Stimulated activated naive CD8-positive, alpha-beta T cell treated with anti-CD3 and anti-CD28 coated beads, Interleukin-15, Interleukin-2, amounts not matched to agents 100 ng/mL and 50 ng/mL, for 24 hours (primary cell): ENCODE measurements around the gene ARID5B.
A peak's percentile ranks its signal among the peaks of the same experiment; 100 is the strongest.
"Not testable (repeated sequence)": the region's sequence is repeated elsewhere in the genome, so short reads cannot be mapped to it uniquely, and the experiment has no call there.

Experiments
- H3K27ac Mint-ChIP-seq: one replicate; pipeline ENCODE4 v1.8.0; 2021; ENCODE audit warnings: mild to moderate bottlenecking, mixed read lengths
- H3K27me3 Mint-ChIP-seq: one replicate; pipeline ENCODE4 v1.8.0; 2021; ENCODE audit warnings: mixed read lengths
- H3K36me3 Mint-ChIP-seq: one replicate; pipeline ENCODE4 v1.8.0; 2021; ENCODE audit warnings: low read depth, mixed read lengths
- H3K4me1 Mint-ChIP-seq: one replicate; pipeline ENCODE4 v1.8.0; 2021; ENCODE audit warnings: low read depth, mixed read lengths
- H3K4me3 Mint-ChIP-seq: one replicate; pipeline ENCODE4 v1.8.0; 2021; ENCODE audit warnings: mild to moderate bottlenecking, mixed read lengths
- H3K9me3 Mint-ChIP-seq: one replicate; pipeline ENCODE4 v1.8.0; 2021; ENCODE audit warnings: mixed read lengths

ARID5B gene

DNA sequence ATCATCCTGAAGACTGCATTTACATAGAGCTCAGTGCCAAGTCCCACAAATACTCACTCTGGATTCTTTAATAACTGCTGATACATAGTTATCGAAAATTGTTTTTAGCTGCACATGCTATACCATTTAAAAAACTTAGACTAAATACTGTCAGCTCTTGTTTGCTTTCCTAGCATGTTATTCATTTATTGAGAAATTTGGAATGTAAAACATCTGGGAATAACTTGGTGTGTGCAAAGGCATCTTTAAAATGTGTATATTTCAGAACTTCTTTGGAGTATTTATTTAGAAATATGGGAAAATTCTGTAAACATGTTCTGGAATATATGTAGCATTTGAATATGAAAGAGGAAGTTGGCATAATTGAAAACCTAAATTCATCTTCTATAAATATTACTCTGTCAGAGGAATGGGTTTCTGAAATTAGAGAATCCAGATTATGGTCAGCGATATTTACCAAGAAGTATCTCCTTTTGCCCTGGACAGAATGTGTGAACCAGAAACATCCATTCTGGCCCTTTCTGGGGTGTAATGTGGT, 119.7 kb downstream of the ARID5B start:
- peaks cover 13% of the 10 kb centered on the region for H3K9me3 Mint-ChIP-seq
- peaks cover 93% of the 10 kb centered on the region for H3K4me1 Mint-ChIP-seq
- peaks cover 62% of the 10 kb centered on the region for H3K36me3 Mint-ChIP-seq
- H3K27ac Mint-ChIP-seq = peak overlapping the region; percentile 74
- H3K4me3 Mint-ChIP-seq = peak overlapping the region; percentile 6
- H3K27me3 Mint-ChIP-seq = no peaks in the 10 kb centered on the region

DNA sequence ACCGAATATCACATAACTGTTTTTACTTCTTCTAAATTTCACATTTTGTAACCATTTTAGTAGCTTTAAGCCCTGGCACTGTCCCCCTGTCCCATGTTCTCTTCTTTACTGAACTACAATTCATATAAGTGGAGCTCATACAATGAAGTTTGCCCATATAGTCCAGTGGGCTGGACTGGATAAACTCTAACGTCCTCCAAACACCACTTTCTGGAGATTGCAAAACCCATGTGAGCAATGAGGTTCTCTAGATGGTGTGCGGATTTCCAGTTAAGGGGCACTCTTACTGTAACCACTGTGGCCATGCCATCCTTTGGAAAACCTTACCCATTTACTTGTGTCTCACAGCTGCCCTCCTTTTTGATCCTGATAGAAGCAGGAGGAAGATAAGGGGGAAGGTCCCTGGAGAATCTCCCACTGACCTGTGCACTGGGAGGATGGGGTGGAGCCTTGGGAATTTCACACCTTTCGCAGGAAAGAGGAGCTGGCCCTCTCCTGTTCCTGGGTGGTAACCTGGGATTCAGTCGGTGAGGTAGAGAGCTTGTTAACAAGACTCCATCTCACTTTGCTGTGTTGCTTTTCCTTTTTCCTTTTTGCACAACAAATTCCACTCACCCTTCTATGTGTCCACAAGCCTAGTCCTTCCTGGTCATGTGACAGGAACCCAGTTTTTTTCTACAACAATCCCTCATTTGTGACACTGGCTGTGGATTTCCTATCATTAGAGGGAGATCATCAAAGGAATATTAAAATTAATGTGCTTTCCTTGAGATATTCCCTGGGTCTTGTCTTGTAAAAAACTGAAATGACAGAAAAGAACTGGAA, 120.7 kb downstream of the ARID5B start:
- H3K4me1 Mint-ChIP-seq = peaks cover 93% of the 10 kb centered on the region
- peaks cover 63% of the 10 kb centered on the region for H3K36me3 Mint-ChIP-seq
- no peaks in the 10 kb centered on the region for H3K27me3 Mint-ChIP-seq
- no peak overlapping the region for H3K4me3 Mint-ChIP-seq
- peak overlapping the region; percentile 78 for H3K27ac Mint-ChIP-seq
- peaks cover 13% of the 10 kb centered on the region for H3K9me3 Mint-ChIP-seq

DNA sequence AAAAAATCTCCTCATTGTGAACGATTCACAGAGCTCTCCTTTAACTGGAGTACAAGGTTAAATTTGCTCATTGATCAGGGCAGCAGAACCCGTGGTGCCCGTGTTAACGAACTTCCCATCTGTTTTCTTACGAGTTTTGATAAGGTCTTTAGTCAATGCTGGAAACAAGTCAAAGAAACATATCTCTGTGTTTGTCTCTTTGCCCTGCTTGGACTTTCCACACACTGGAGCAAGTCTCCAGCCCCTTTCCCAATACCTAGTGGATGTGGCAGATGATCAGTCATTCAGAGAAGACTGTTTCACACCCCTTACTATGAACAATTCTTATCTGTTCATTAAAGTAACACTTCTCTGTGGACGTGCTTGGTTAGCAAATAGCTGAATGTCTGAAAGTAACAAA, 121.3 kb downstream of the ARID5B start:
- Mint-ChIP-seq H3K4me1 (peaks cover 92% of the 10 kb centered on the region), H3K4me3 (peak overlapping the region; percentile 11), H3K9me3 (peaks cover 13% of the 10 kb centered on the region), H3K27ac (peak overlapping the region; percentile 78), H3K36me3 (peaks cover 67% of the 10 kb centered on the region), H3K27me3 (no peaks in the 10 kb centered on the region)

DNA sequence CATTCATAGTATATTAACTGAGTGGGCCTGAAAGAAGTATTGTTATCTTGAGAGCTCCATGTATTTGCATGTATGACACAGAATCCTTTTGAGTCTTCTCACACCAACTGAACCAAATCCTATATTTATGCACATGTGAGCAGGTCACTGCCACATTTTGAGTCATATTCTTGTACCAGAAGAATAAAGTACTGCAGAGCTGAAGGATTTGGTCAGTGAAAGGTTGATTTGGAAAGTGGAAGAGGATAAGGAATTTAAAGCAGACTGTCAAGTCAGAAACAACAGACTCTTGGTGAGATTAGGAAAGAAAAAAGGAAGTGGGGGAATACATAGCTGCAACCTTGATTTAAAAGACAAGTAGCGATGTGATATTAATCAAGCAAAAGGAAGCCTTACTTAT, 121.8 kb downstream of the ARID5B start:
- Mint-ChIP-seq H3K27me3 (no peaks in the 10 kb centered on the region), H3K27ac (peak overlapping the region; percentile 78), H3K4me1 (peaks cover 92% of the 10 kb centered on the region), H3K4me3 (peak overlapping the region; percentile 8), H3K36me3 (peaks cover 68% of the 10 kb centered on the region), H3K9me3 (peaks cover 13% of the 10 kb centered on the region)

DNA sequence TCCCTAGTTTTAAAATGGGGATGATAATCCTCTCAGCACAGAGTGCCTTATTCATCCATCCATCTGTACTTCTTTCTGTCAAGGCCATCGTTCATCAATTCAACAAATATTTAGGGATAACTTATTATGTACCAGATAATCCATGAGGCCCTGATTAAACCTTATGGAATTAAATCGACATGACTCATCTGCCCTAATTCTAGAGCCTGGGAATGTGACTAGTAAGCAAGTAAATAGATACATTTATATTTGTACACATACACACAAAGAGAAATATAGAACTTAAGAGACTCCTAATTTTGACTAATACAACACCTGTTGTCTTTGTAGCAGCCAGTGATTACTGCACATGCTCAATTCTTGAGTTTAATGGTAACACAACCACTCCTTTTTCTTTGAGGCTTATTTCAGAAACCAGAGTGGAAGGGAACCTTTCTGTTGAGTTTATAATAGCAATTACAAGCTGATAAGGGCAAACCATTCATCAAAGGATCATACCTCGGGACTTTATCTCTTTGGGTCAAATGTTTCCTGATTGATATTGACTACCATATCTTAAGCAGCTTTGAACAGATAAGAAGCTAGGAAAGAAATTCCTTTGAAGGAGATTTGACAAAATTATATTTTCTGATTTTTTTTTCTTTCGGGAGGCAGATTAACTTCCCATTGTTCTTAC, 122.7 kb downstream of the ARID5B start:
- Mint-ChIP-seq H3K9me3 (peaks cover 9% of the 10 kb centered on the region), H3K36me3 (peaks cover 64% of the 10 kb centered on the region), H3K4me1 (peaks cover 91% of the 10 kb centered on the region), H3K27me3 (no peaks in the 10 kb centered on the region), H3K27ac (peak overlapping the region; percentile 19), H3K4me3 (no peak overlapping the region)

DNA sequence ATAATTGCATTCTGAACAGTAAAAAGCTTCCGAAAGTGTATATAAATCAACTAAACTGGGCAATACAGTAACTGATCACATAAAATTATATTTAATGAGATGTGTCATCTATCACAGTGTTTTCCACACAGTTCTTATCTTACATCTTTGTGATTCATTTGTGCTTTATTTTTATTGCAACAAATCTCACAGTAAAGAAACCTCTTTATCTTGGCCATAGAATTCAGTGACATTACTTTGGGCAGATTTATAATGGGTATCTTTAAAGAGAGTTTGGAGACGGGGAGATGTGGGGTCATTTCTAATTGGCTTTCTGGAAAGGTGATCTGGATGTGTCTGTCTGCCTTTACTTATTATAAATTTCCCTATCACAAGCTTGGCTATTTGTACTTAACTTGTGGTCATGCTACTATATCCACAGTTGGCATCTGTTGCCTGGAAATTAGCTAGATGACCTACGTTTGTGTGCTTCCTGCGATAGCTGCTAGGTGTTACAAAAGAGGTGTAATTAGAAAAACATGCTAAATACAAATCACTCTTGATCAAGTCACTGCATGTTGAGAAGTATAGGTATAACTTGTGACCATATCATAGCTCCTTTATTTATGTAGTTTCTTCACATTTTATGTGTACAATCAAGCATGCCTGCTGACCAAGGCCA, 123.8 kb downstream of the ARID5B start:
- Mint-ChIP-seq H3K4me1 (peaks cover 91% of the 10 kb centered on the region), H3K27ac (no peak overlapping the region), H3K36me3 (peaks cover 61% of the 10 kb centered on the region), H3K9me3 (peaks cover 8% of the 10 kb centered on the region), H3K4me3 (no peak overlapping the region), H3K27me3 (no peaks in the 10 kb centered on the region)

DNA sequence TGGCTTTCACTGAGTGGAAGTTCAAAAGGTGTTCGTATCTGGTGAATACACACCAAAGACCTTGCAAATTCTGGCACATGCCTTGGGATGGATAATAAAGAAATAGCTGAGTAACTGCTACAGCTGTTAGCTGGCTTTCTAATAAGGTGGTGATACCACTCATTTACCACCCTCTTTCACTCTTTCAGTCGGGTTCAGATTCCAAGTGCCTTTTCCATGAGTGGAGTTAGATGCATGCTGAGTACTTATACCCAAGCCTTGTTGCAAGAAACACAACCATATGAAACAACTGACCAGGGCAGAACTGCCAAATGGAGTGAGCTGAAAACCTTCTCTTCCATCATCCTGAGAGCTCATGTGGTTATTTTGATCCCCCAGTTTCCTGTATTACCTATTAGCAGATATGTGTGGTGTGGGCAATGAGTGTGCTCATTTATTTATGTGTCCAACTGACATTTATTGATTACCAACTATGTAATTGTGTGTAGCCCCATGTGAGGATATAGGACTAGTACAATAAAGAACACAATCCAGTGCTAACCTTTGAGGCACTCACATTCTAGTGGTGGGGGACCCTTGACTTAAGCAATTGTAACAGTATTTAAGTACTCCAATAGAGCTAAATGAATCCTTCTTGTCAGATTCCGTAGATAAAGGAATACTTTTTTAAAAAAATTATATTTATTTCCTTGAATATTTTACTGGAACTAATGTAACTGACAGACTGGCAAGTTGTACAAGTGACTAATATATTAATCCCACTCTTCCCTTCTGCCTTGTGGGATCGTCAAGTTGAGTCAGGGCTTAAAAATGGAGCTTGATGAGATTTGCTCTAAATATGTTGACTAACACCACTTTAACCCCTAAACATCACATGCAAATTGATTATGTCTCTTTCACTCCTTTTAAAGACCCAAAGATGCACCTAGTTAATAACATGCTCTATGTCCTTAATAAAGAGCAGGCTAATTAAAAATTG, 124.7 kb downstream of the ARID5B start:
- Mint-ChIP-seq H3K4me1 (peaks cover 92% of the 10 kb centered on the region), H3K27me3 (no peaks in the 10 kb centered on the region), H3K27ac (no peak overlapping the region), H3K9me3 (peaks cover 4% of the 10 kb centered on the region), H3K4me3 (no peak overlapping the region), H3K36me3 (peaks cover 65% of the 10 kb centered on the region)

DNA sequence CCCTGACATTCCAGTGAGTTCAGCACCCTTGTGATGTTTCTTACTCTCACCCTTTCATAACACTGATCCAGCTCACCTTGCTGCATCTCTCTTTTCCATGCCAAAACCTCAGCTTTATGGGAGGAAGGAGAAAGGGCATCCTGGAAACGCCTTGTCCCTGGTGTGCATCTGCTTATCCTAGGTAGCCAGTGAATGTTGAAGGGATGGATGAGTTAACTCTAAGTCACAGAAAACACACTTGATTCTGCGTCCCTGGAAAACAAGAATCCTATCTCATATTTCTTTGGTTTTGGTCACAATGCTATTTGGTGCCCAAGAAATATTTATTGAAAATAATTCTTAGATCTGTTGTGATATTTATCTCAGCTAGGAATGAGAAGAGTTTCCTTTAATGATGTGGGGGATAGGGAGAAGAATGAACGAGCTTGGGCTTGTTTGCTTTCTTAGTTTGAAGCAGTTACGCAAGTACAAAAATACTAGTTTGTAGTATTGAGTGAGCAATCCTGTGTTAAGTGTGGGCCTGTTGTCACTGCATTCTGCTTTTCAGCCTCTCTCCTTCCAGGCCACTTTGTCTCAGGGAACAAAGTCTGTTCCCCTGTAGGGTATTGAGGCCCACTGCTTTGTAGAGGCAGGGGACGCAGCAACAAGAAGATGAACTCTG, 126.5 kb downstream of the ARID5B start:
- H3K9me3 Mint-ChIP-seq = no peaks in the 10 kb centered on the region
- peaks cover 90% of the 10 kb centered on the region for H3K4me1 Mint-ChIP-seq
- H3K27ac Mint-ChIP-seq = peak overlapping the region; percentile 43
- H3K36me3 Mint-ChIP-seq = peaks cover 63% of the 10 kb centered on the region
- no peak overlapping the region for H3K4me3 Mint-ChIP-seq
- no peaks in the 10 kb centered on the region for H3K27me3 Mint-ChIP-seq

DNA sequence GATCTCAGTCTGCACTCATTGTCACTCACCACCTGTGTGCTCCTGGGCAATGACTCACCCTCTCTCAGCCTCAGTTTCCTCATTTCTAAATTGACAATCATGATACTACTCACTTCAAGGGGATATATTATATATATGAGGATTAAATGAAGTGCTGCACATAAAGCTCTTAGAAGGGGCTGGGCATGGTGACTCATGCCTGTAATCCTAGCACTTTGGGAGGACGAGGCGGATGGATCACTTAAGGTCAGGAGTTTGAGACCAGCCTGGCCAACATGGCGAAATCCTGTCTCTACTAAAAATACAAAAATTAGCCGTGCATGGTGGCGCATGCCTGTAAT, 127.0 kb downstream of the ARID5B start:
- not testable (repeated sequence) for H3K9me3 Mint-ChIP-seq, H3K27me3 Mint-ChIP-seq, H3K4me3 Mint-ChIP-seq
- peaks cover 64% of the 10 kb centered on the region for H3K36me3 Mint-ChIP-seq
- H3K4me1 Mint-ChIP-seq = peaks cover 90% of the 10 kb centered on the region
- H3K27ac Mint-ChIP-seq = peak overlapping the region; percentile 42

DNA sequence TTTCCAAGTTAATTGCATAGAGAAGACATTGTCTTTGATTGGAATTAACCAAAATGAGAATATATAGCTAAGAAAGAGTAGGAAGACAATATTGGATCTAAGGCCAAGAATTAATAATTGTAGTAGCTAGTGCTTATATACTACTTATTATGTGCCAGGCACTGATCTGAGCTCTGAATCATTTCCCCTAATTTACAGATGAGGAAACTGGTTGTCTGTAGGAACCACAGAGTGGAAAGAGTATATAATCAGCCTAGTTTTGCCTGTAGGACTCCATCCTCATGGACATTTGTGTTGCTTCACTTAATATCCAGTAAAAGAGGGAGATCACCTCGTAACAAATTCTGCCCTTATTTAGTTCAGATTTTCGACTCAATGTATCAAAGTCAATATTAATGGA, 127.9 kb downstream of the ARID5B start:
- Mint-ChIP-seq H3K27me3 (no peaks in the 10 kb centered on the region), H3K27ac (peak overlapping the region; percentile 80), H3K4me1 (peaks cover 85% of the 10 kb centered on the region), H3K4me3 (peak overlapping the region; percentile 30), H3K9me3 (no peaks in the 10 kb centered on the region), H3K36me3 (peaks cover 60% of the 10 kb centered on the region)

DNA sequence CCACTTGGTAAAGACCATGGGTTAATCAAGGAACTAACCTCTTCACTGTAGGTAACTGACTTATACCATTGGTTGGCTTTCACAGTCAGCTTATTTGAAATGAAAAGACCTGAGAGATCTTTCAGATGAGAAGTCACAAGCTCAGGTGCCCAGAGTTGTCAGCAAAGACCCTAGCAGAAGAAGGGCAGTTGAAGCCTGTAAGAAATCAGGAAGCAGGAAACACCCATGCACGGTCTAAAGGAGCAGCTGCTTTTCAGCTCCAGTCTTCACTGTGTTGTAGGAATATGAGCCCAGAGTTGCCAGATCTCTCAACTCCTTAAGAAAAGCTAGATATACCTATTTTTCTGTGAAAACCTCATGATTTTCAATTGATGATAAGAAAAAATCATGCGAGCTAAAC, 130.0 kb downstream of the ARID5B start:
- Mint-ChIP-seq H3K36me3 (peaks cover 53% of the 10 kb centered on the region), H3K4me3 (no peak overlapping the region), H3K27me3 (no peaks in the 10 kb centered on the region), H3K27ac (peak overlapping the region; percentile 14), H3K9me3 (no peaks in the 10 kb centered on the region), H3K4me1 (peaks cover 75% of the 10 kb centered on the region)

DNA sequence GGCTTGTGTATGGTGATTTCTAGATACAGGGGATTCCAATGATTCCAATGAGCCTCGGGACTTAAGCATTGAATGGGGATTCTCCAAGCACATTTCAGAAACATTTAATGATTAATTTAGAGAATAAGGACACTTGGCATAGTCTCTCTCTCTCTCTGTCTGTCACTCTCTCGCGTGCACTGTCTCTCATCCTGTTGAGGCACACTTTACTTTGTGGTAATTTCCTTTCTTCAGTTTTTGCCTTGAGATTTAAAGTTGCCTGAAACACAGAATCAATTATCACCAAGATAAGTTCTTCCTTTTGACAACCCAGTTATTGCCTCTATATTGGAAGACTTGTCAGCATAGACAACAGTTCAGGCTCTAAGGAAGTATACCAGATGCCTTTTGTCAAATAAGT, 131.6 kb downstream of the ARID5B start:
- H3K4me3 Mint-ChIP-seq = peak overlapping the region; percentile 5

DNA sequence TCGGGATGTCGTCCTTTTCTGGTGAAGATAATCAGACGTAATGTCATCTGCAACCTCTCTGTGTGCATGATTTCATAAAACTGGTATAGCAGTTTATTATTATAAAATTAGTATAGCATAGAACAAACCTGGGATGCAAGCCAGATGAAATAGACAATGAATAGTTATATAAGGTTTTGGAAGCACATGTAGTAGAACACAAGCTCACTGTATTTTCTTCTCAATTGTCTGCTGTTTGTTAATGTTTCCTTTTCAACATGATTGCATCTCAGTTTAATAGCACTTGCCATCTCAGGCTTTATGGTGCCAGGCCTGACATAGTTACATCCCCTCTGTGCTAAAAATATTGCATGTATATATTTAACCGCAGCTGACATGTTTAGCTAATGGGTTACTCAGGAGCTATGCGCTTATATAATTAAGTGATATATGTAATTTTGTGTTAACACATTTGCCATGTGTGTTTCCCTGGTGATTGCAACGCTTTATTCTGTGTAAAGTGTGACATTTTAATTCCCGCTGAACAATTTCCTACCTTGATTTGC, 132.7 kb downstream of the ARID5B start:
- Mint-ChIP-seq H3K27ac (no peak overlapping the region), H3K9me3 (no peaks in the 10 kb centered on the region), H3K4me3 (no peak overlapping the region), H3K36me3 (peaks cover 38% of the 10 kb centered on the region), H3K4me1 (peaks cover 77% of the 10 kb centered on the region), H3K27me3 (no peaks in the 10 kb centered on the region)

More for the DNA sequence above, 131.6 kb downstream of the ARID5B start:
- no peaks in the 10 kb centered on the region for H3K9me3 Mint-ChIP-seq
- peak overlapping the region; percentile 74 for H3K27ac Mint-ChIP-seq
- peaks cover 77% of the 10 kb centered on the region for H3K4me1 Mint-ChIP-seq
- H3K36me3 Mint-ChIP-seq = peaks cover 39% of the 10 kb centered on the region
- no peaks in the 10 kb centered on the region for H3K27me3 Mint-ChIP-seq
